Suprapubic skin (tissue), 4 donors: Measurements from ENCODE around the gene RGS6. TPM values are rescaled to one million over a fixed set of nuclear protein-coding genes. Genes with fewer than 3 reads are reported as not detected.

Experiments
- DNase-seq, 2 donors: peaks; one replicate each; pipeline ENCODE4 v3.0.0-alpha.2; 2019; ENCODE audit warnings: low spot score in 2 of 2
- H3K27ac ChIP-seq: fragments of 200-600 bp; sonication (generic); one replicate; pipeline ENCODE4 v1.5.1; 2019
- H3K27me3 ChIP-seq: fragments of 200-600 bp; sonication (generic); one replicate; pipeline ENCODE4 v1.5.1; 2019
- H3K36me3 ChIP-seq: fragments of 200-600 bp; sonication (generic); one replicate; pipeline ENCODE4 v1.5.1; 2019
- H3K4me1 ChIP-seq: fragments of 200-600 bp; sonication (generic); one replicate; pipeline ENCODE4 v1.5.1; 2019
- H3K4me3 ChIP-seq: fragments of 200-600 bp; sonication (generic); one replicate; pipeline ENCODE4 v1.5.1; 2019; ENCODE audit warnings: mild to moderate bottlenecking
- H3K9me3 ChIP-seq: fragments of 200-600 bp; sonication (generic); one replicate; pipeline ENCODE4 v1.5.1; 2019
- CTCF ChIP-seq, 2 donors: fragments of 200-600 bp in 1 of 2; fragments of 450-650 bp in 1 of 2; sonication (generic) in 1 of 2; IDR thresholded peaks; one replicate each; pipeline ENCODE4 v1.5.1; 2016 to 2019; ENCODE audit warnings: antibody characterized with exemption in 2 of 2, mild to moderate bottlenecking in 1 of 2, moderate library complexity in 1 of 2
- EP300 ChIP-seq: sonication (generic); formaldehyde crosslinking; IDR thresholded peaks from one replicate; pipeline ENCODE4 v1.6.1; 2017; ENCODE audit warnings: antibody characterized with exemption
- POLR2A ChIP-seq, 2 donors: fragments of 450-650 bp; IDR thresholded peaks; one replicate each; pipeline ENCODE4 v1.6.1; 2017; ENCODE audit warnings: antibody characterized with exemption in 2 of 2, mild to moderate bottlenecking in 2 of 2, moderate library complexity in 2 of 2
- POLR2AphosphoS5 ChIP-seq, 3 donors: sonication (generic); formaldehyde crosslinking; IDR thresholded peaks; one replicate each; pipeline ENCODE4 v1.6.1; 2017; ENCODE audit warnings: antibody characterized with exemption in 3 of 3
- WGBS: methylation state at CpG from one replicate; pipeline ENCODE4 v1.1.5; 2018; 5-methylcytosine and 5-hydroxymethylcytosine counted together
- total RNA-seq, 4 donors: library from RNA; depleted of rRNA; stranded (reverse); fragments of >200 nt; gene quantifications; one replicate each; pipeline ENCODE4 v1.1.0, GENCODE V29; 2016

The RGS6 gene
- total RNA-seq, 4 donors from 2014 or later, result 0.08 to 4.4 (median 1.0) TPM

GRCh38 chr14:72613975-72614319 lies 681.7 kb downstream of the RGS6 start:
- H3K9me3 ChIP-seq, result no peaks in the 10 kb centered on the region
- H3K4me3 ChIP-seq, result no peak overlapping the region
- no peaks in the 10 kb centered on the region for H3K36me3 ChIP-seq
- WGBS, result 70% methylated on average over 2 of the region's 2 CpGs
- no peak overlapping the region for H3K27ac ChIP-seq
- TF ChIP-seq POLR2AphosphoS5 (IDR thresholded peaks at IDR 0.05), result no peak
- no peak for TF ChIP-seq POLR2A (IDR thresholded peaks at IDR 0.05)
- H3K27me3 ChIP-seq, result no peaks in the 10 kb centered on the region
- peak in 1 of 2 donors; percentile 37 for DNase-seq
- H3K4me1 ChIP-seq, result peaks cover 18% of the 10 kb centered on the region

- no peaks in the 10 kb centered on the region for H3K27me3 ChIP-seq
- H3K4me1 ChIP-seq, result peaks cover 18% of the 10 kb centered on the region
- 73% methylated on average over 3 of the region's 3 CpGs for WGBS
- H3K27ac ChIP-seq, result no peak overlapping the region
- DNase-seq, result peak in 1 of 2 donors; percentile 26
- TF ChIP-seq POLR2AphosphoS5 (IDR thresholded peaks at IDR 0.05) (no peak), CTCF (IDR thresholded peaks at IDR 0.05) (no peak), EP300 (no peak), POLR2A (IDR thresholded peaks at IDR 0.05) (no peak)
- H3K9me3 ChIP-seq, result no peaks in the 10 kb centered on the region
- H3K4me3 ChIP-seq, result no peak overlapping the region
- no peaks in the 10 kb centered on the region for H3K36me3 ChIP-seq
These were observed 682.1 kb downstream of the RGS6 start for GRCh38 chr14:72614365-72614764.

DNA sequence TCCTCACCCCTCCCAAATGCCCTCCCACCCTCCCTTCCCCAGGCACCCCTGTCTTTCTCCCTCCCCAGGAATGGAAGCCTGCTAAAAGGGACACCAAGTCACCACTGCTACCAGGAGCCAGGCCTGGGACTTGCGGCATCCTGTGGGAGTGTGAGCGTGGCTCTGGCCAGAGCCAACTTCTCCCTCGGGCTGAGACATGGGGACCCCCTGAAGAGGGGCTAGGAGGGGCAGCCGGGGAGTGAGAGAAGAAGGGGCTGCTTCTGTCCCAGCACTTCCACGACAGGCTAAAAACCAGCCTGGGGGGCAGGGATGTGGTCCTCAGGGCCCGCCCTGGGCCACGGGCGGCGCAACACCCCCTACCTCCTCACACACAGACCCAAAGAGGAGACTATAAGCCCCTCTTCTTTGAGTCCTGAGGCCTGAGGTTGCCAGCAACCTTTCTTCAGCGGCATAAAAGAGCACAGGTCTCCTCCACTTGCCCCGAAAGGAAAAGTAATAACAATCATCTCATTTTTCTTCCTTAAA lies 682.7 kb downstream of the RGS6 start:
- peaks cover 18% of the 10 kb centered on the region for H3K4me1 ChIP-seq
- no peak overlapping the region for H3K4me3 ChIP-seq
- H3K27me3 ChIP-seq, result no peaks in the 10 kb centered on the region
- no peaks in the 10 kb centered on the region for H3K36me3 ChIP-seq
- H3K27ac ChIP-seq, result no peak overlapping the region
- peak in 1 of 2 donors; percentile 62 for DNase-seq
- H3K9me3 ChIP-seq, result no peaks in the 10 kb centered on the region
- no peak for TF ChIP-seq POLR2A (IDR thresholded peaks at IDR 0.05)
- TF ChIP-seq POLR2AphosphoS5 (IDR thresholded peaks at IDR 0.05), result no peak
- TF ChIP-seq EP300, result no peak
- no peak for TF ChIP-seq CTCF (IDR thresholded peaks at IDR 0.05)
- 64% methylated on average over 8 of the region's 11 CpGs for WGBS

- no peaks in the 10 kb centered on the region for H3K9me3 ChIP-seq
- WGBS, result 39% methylated on average over 7 of the region's 9 CpGs
- peaks cover 18% of the 10 kb centered on the region for H3K4me1 ChIP-seq
- no peak overlapping the region for H3K27ac ChIP-seq
- peak in 1 of 2 donors; percentile 59 for DNase-seq
- TF ChIP-seq CTCF (IDR thresholded peaks at IDR 0.05) (no peak), EP300 (no peak), POLR2AphosphoS5 (IDR thresholded peaks at IDR 0.05) (no peak), POLR2A (IDR thresholded peaks at IDR 0.05) (no peak)
- H3K36me3 ChIP-seq, result no peaks in the 10 kb centered on the region
- no peak overlapping the region for H3K4me3 ChIP-seq
- no peaks in the 10 kb centered on the region for H3K27me3 ChIP-seq
These were observed 683.4 kb downstream of the RGS6 start for GRCh38 chr14:72615451-72616121.
